ENCODE measurements around the gene ZBTB12. TPM values are rescaled to one million over a fixed set of nuclear protein-coding genes. Genes with fewer than 3 reads are reported as not detected.

The ZBTB12 gene
- total and polyA plus RNA-seq, 7 donors = 0.83 to 4.3 (median 1.2) TPM

GRCh38 chr6:31851485-31851832, 50.4 kb downstream of the ZBTB12 start:
- DNase-seq = no peak
- H3K27me3 ChIP-seq = no peaks in the 10 kb centered on the region
- H3K36me3 ChIP-seq = no peaks in the 10 kb centered on the region
- WGBS, 2 donors = 9 to 59% methylated on average over 2 of the region's 2 CpGs
- H3K4me1 ChIP-seq = no peaks in the 10 kb centered on the region
- intact Hi-C loops (cut with DNase I) = no loop called here
- no peaks in the 10 kb centered on the region for H3K9me3 ChIP-seq
- no peak overlapping the region for H3K4me3 ChIP-seq
- H3K27ac ChIP-seq = no peak overlapping the region
- TF ChIP-seq EP300 (IDR thresholded peaks at IDR 0.05) (no peak), POLR2A (IDR thresholded peaks at IDR 0.05) (no peak), POLR2AphosphoS5 (IDR thresholded peaks at IDR 0.05) (no peak)
- TF ChIP-seq, protein P1, sequence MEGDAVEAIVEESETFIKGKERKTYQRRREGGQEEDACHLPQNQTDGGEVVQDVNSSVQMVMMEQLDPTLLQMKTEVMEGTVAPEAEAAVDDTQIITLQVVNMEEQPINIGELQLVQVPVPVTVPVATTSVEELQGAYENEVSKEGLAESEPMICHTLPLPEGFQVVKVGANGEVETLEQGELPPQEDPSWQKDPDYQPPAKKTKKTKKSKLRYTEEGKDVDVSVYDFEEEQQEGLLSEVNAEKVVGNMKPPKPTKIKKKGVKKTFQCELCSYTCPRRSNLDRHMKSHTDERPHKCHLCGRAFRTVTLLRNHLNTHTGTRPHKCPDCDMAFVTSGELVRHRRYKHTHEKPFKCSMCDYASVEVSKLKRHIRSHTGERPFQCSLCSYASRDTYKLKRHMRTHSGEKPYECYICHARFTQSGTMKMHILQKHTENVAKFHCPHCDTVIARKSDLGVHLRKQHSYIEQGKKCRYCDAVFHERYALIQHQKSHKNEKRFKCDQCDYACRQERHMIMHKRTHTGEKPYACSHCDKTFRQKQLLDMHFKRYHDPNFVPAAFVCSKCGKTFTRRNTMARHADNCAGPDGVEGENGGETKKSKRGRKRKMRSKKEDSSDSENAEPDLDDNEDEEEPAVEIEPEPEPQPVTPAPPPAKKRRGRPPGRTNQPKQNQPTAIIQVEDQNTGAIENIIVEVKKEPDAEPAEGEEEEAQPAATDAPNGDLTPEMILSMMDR (IDR thresholded peaks at IDR 0.05) = no peak

- H3K9me3 ChIP-seq = no peaks in the 10 kb centered on the region
- WGBS, 2 donors = 95 to 98% methylated on average over 2 of the region's 2 CpGs
- no peak for DNase-seq
- H3K36me3 ChIP-seq = no peaks in the 10 kb centered on the region
- H3K27ac ChIP-seq = no peak overlapping the region
- no peak overlapping the region for H3K4me3 ChIP-seq
- TF ChIP-seq POLR2AphosphoS5 (IDR thresholded peaks at IDR 0.05) = no peak
- no peak for TF ChIP-seq EP300 (IDR thresholded peaks at IDR 0.05)
- TF ChIP-seq, protein P1 (IDR thresholded peaks at IDR 0.05) = no peak
- H3K4me1 ChIP-seq = no peaks in the 10 kb centered on the region
- intact Hi-C loops (cut with DNase I) = no loop called here
- H3K27me3 ChIP-seq = no peaks in the 10 kb centered on the region
Observed at GRCh38 chr6:31850765-31851484, 51.0 kb downstream of the ZBTB12 start.

Small RNA genes lying within 50 kb of the gene (small RNA-seq; reads per million reads assigned to genes)
- gene AL645922.1 = 0 reads per million in 3 donors

Other genes starting within 250 kb of the ZBTB12 start
Only the 30 nearest of the 37 such genes appear.
- gene LY6G5C, start 221.0 kb downstream of the ZBTB12 start, total RNA-seq = 1 to 10 TPM in 1 of 4 donors, under 1 TPM in 2, not detected in 1; 0.68 to 1.1 (median 0.99) TPM
- gene LY6G5C, start 221.0 kb downstream of the ZBTB12 start, polyA plus RNA-seq = 1 to 10 TPM; 1.8 to 3.2 (median 2.7) TPM
- 10 to 100 TPM; 37.8 to 63.4 (median 51.6) TPM for gene ABHD16A, start 198.8 kb downstream of the ZBTB12 start, total RNA-seq
- 10 to 100 TPM; 16.9 to 52.0 (median 17.4) TPM for gene ABHD16A, start 198.8 kb downstream of the ZBTB12 start, polyA plus RNA-seq
- not detected for gene LY6G6F, start 195.2 kb downstream of the ZBTB12 start, total RNA-seq
- gene LY6G6F, start 195.2 kb downstream of the ZBTB12 start, polyA plus RNA-seq = not detected
- gene LY6G6D, start 186.7 kb downstream of the ZBTB12 start, total RNA-seq = 10 to 100 TPM in 1 of 4 donors, 1 to 10 TPM in 2, not detected in 1; 2.9 to 21.2 (median 6.4) TPM
- gene LY6G6D, start 186.7 kb downstream of the ZBTB12 start, polyA plus RNA-seq = 1 to 10 TPM in 1 of 3 donors, under 1 TPM in 1, not detected in 1; 0.31 to 8.4 TPM
- gene LY6G6C, start 180.3 kb downstream of the ZBTB12 start, total RNA-seq = not detected
- gene LY6G6C, start 180.3 kb downstream of the ZBTB12 start, polyA plus RNA-seq = 1 to 10 TPM in 2 of 3 donors, under 1 TPM in 1; 0.07 to 1.2 (median 1.2) TPM
- gene MPIG6B, start 178.7 kb downstream of the ZBTB12 start, total RNA-seq = not detected
- under 1 TPM in 1 of 3 donors, not detected in 2; 0.13 TPM for gene MPIG6B, start 178.7 kb downstream of the ZBTB12 start, polyA plus RNA-seq
- 100 to 1,000 TPM in 2 of 4 donors, 10 to 100 TPM in 2; 86.7 to 146 (median 107) TPM for gene DDAH2, start 172.8 kb downstream of the ZBTB12 start, total RNA-seq
- 100 to 1,000 TPM; 137 to 340 (median 213) TPM for gene DDAH2, start 172.8 kb downstream of the ZBTB12 start, polyA plus RNA-seq
- 100 to 1,000 TPM; 172 to 251 (median 214) TPM for gene CLIC1, start 165.6 kb downstream of the ZBTB12 start, total RNA-seq
- 100 to 1,000 TPM; 623 to 668 (median 634) TPM for gene CLIC1, start 165.6 kb downstream of the ZBTB12 start, polyA plus RNA-seq
- gene MSH5, start 162.1 kb downstream of the ZBTB12 start, total RNA-seq = 10 to 100 TPM in 1 of 4 donors, 1 to 10 TPM in 3; 4.2 to 23.5 (median 5.7) TPM
- gene MSH5, start 162.1 kb downstream of the ZBTB12 start, polyA plus RNA-seq = 10 to 100 TPM in 1 of 3 donors, 1 to 10 TPM in 1, not detected in 1; 1.6 to 18.7 TPM
- 1 to 10 TPM in 3 of 4 donors, not detected in 1; 1.8 to 6.5 (median 4.2) TPM for gene SAPCD1, start 139.4 kb downstream of the ZBTB12 start, total RNA-seq
- 1 to 10 TPM in 2 of 3 donors, not detected in 1; 1.2 to 8.7 TPM for gene SAPCD1, start 139.4 kb downstream of the ZBTB12 start, polyA plus RNA-seq
- 1 to 10 TPM in 1 of 4 donors, under 1 TPM in 2, not detected in 1; 0.14 to 3.9 (median 0.71) TPM for gene VWA7, start 124.8 kb downstream of the ZBTB12 start, total RNA-seq
- 1 to 10 TPM; 2.8 to 6.0 (median 3.6) TPM for gene VWA7, start 124.8 kb downstream of the ZBTB12 start, polyA plus RNA-seq
- gene VARS1, start 106.3 kb downstream of the ZBTB12 start, total RNA-seq = 10 to 100 TPM; 16.0 to 36.2 (median 27.7) TPM
- gene VARS1, start 106.3 kb downstream of the ZBTB12 start, polyA plus RNA-seq = 10 to 100 TPM in 1 of 3 donors, 1 to 10 TPM in 2; 6.0 to 50.9 (median 6.0) TPM
- gene LSM2, start 95.1 kb downstream of the ZBTB12 start, total RNA-seq = 10 to 100 TPM; 29.6 to 53.5 (median 48.1) TPM
- gene LSM2, start 95.1 kb downstream of the ZBTB12 start, polyA plus RNA-seq = 10 to 100 TPM; 28.4 to 94.7 (median 49.9) TPM
- 1 to 10 TPM; 1.1 to 2.3 (median 1.8) TPM for gene HSPA1L, start 86.8 kb downstream of the ZBTB12 start, total RNA-seq
- 1 to 10 TPM in 1 of 3 donors, under 1 TPM in 2; 0.23 to 1.2 (median 0.60) TPM for gene HSPA1L, start 86.8 kb downstream of the ZBTB12 start, polyA plus RNA-seq
- 100 to 1,000 TPM; 147 to 321 (median 168) TPM for gene HSPA1A, start 86.5 kb downstream of the ZBTB12 start, total RNA-seq
- gene HSPA1A, start 86.5 kb downstream of the ZBTB12 start, polyA plus RNA-seq = 10 to 100 TPM; 39.0 to 70.1 (median 63.1) TPM
- 100 to 1,000 TPM in 3 of 4 donors, 10 to 100 TPM in 1; 72.6 to 237 (median 113) TPM for gene HSPA1B, start 74.3 kb downstream of the ZBTB12 start, total RNA-seq
- gene HSPA1B, start 74.3 kb downstream of the ZBTB12 start, polyA plus RNA-seq = 100 to 1,000 TPM in 1 of 3 donors, 10 to 100 TPM in 2; 63.1 to 116 (median 64.3) TPM
- 10 to 100 TPM; 31.3 to 43.2 (median 33.6) TPM for gene NEU1, start 39.3 kb downstream of the ZBTB12 start, total RNA-seq
- 10 to 100 TPM; 15.0 to 41.1 (median 31.9) TPM for gene NEU1, start 39.3 kb downstream of the ZBTB12 start, polyA plus RNA-seq
- gene SLC44A4, start 23.1 kb downstream of the ZBTB12 start, total RNA-seq = 1 to 10 TPM in 2 of 4 donors, not detected in 2; 1.4 to 8.0 TPM
- gene SLC44A4, start 23.1 kb downstream of the ZBTB12 start, polyA plus RNA-seq = 100 to 1,000 TPM in 2 of 3 donors, 10 to 100 TPM in 1; 78.1 to 252 (median 106) TPM
- 10 to 100 TPM; 31.3 to 34.3 (median 33.8) TPM for gene EHMT2, start 4.4 kb downstream of the ZBTB12 start, total RNA-seq
- 10 to 100 TPM; 11.8 to 45.0 (median 17.4) TPM for gene EHMT2, start 4.4 kb downstream of the ZBTB12 start, polyA plus RNA-seq
- 10 to 100 TPM in 3 of 4 donors, 1 to 10 TPM in 1; 4.9 to 17.7 (median 13.6) TPM for gene C2, start 25.6 kb upstream of the ZBTB12 start, total RNA-seq
- 10 to 100 TPM; 10.2 to 39.2 (median 23.1) TPM for gene C2, start 25.6 kb upstream of the ZBTB12 start, polyA plus RNA-seq
- gene CFB, start 44.0 kb upstream of the ZBTB12 start, total RNA-seq = 10 to 100 TPM; 14.3 to 40.0 (median 28.7) TPM
- 100 to 1,000 TPM in 1 of 3 donors, 1 to 10 TPM in 2; 3.6 to 118 (median 9.5) TPM for gene CFB, start 44.0 kb upstream of the ZBTB12 start, polyA plus RNA-seq
- 10 to 100 TPM; 60.1 to 96.9 (median 75.8) TPM for gene NELFE, start 56.9 kb upstream of the ZBTB12 start, total RNA-seq
- 10 to 100 TPM; 52.5 to 73.5 (median 58.9) TPM for gene NELFE, start 56.9 kb upstream of the ZBTB12 start, polyA plus RNA-seq
- gene SKIC2, start 57.1 kb upstream of the ZBTB12 start, total RNA-seq = 10 to 100 TPM; 22.1 to 73.4 (median 33.4) TPM
- 10 to 100 TPM; 25.0 to 68.2 (median 30.6) TPM for gene SKIC2, start 57.1 kb upstream of the ZBTB12 start, polyA plus RNA-seq
- gene DXO, start 70.1 kb upstream of the ZBTB12 start, total RNA-seq = 10 to 100 TPM; 11.4 to 22.7 (median 18.3) TPM
- 10 to 100 TPM in 1 of 3 donors, 1 to 10 TPM in 2; 8.4 to 17.3 (median 9.9) TPM for gene DXO, start 70.1 kb upstream of the ZBTB12 start, polyA plus RNA-seq
- 100 to 1,000 TPM in 3 of 4 donors, 10 to 100 TPM in 1; 46.7 to 254 (median 179) TPM for gene C4A, start 80.0 kb upstream of the ZBTB12 start, total RNA-seq
- 10 to 100 TPM in 1 of 3 donors, 1 to 10 TPM in 2; 2.3 to 63.4 (median 3.0) TPM for gene C4A, start 80.0 kb upstream of the ZBTB12 start, polyA plus RNA-seq
- 100 to 1,000 TPM in 2 of 4 donors, 10 to 100 TPM in 2; 74.2 to 291 (median 155) TPM for gene C4B, start 112.7 kb upstream of the ZBTB12 start, total RNA-seq
- 10 to 100 TPM in 1 of 3 donors, 1 to 10 TPM in 2; 3.2 to 64.7 (median 4.2) TPM for gene C4B, start 112.7 kb upstream of the ZBTB12 start, polyA plus RNA-seq
- gene CYP21A2, start 136.3 kb upstream of the ZBTB12 start, total RNA-seq = 1 to 10 TPM; 1.1 to 4.9 (median 3.2) TPM
- 1 to 10 TPM in 1 of 3 donors, under 1 TPM in 1, not detected in 1; 0.57 to 1.2 TPM for gene CYP21A2, start 136.3 kb upstream of the ZBTB12 start, polyA plus RNA-seq
- gene TNXB, start 207.3 kb upstream of the ZBTB12 start, total RNA-seq = 100 to 1,000 TPM in 3 of 4 donors, 10 to 100 TPM in 1; 66.0 to 224 (median 116) TPM
- 10 to 100 TPM in 1 of 3 donors, 1 to 10 TPM in 2; 1.4 to 16.4 (median 7.2) TPM for gene TNXB, start 207.3 kb upstream of the ZBTB12 start, polyA plus RNA-seq
- gene ATF6B, start 226.2 kb upstream of the ZBTB12 start, total RNA-seq = 10 to 100 TPM; 24.5 to 73.4 (median 24.8) TPM
- gene ATF6B, start 226.2 kb upstream of the ZBTB12 start, polyA plus RNA-seq = 10 to 100 TPM; 10.9 to 93.6 (median 14.4) TPM
- 1 to 10 TPM; 2.1 to 5.5 (median 4.2) TPM for gene FKBPL, start 228.2 kb upstream of the ZBTB12 start, total RNA-seq
- gene FKBPL, start 228.2 kb upstream of the ZBTB12 start, polyA plus RNA-seq = 10 to 100 TPM in 1 of 3 donors, 1 to 10 TPM in 2; 4.9 to 10.4 (median 6.0) TPM